Endothelial cell of umbilical vein (primary cell): ENCODE results near the gene SOX9.
"Not testable (repeated sequence)": the region's sequence is repeated elsewhere in the genome, so short reads cannot be mapped to it uniquely, and the experiment has no call there.

Experiments
- EZH2 ChIP-seq: IDR thresholded peaks from 2 replicates; pipeline ENCODE4 v1.6.1; 2012; ENCODE audit warnings: borderline replicate concordance, low read depth, mild to moderate bottlenecking, moderate library complexity, low read length, inconsistent platforms; ENCODE audit not compliant: severe bottlenecking
- POLR2A ChIP-seq: IDR thresholded peaks from 2 replicates; pipeline ENCODE4 v1.6.1; 2012; ENCODE audit warnings: low read depth, mild to moderate bottlenecking, control low read depth, low read length
- TF ChIP-seq, protein P1 (sequence below), 2 donors: IDR thresholded peaks; 1 replicate in 1 of 2; 2 replicates in 1 of 2; pipeline ENCODE4 v1.5.1; 2011; ENCODE audit warnings: low read length in 2 of 2, mild to moderate bottlenecking in 2 of 2, moderate library complexity in 2 of 2, control low read depth in 1 of 2, inconsistent platforms in 1 of 2, low read depth in 1 of 2; ENCODE audit not compliant: insufficient read depth in 1 of 2; ENCODE audit errors: extremely low read depth in 1 of 2

DNA sequence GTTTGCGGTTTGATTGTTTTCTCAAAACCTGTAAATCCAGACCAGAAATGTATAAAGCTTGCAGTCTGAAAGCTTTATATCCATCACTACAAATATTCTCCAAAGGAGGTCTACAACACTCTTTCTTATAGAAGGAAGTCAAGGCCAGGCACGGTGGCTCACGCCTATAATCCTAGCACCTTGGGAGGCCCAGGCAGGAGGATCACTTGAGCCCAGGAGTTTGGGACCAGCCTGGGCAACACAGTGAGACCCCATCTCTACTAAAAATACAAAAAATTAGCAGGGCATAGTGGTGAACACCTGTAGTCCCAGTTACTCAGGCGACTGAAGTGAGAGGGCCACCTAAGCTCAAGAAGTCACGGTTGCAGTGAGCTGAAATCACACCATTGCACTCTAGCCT is 8.9 kb upstream of the SOX9 start:
- TF ChIP-seq, protein P1, sequence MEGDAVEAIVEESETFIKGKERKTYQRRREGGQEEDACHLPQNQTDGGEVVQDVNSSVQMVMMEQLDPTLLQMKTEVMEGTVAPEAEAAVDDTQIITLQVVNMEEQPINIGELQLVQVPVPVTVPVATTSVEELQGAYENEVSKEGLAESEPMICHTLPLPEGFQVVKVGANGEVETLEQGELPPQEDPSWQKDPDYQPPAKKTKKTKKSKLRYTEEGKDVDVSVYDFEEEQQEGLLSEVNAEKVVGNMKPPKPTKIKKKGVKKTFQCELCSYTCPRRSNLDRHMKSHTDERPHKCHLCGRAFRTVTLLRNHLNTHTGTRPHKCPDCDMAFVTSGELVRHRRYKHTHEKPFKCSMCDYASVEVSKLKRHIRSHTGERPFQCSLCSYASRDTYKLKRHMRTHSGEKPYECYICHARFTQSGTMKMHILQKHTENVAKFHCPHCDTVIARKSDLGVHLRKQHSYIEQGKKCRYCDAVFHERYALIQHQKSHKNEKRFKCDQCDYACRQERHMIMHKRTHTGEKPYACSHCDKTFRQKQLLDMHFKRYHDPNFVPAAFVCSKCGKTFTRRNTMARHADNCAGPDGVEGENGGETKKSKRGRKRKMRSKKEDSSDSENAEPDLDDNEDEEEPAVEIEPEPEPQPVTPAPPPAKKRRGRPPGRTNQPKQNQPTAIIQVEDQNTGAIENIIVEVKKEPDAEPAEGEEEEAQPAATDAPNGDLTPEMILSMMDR (IDR thresholded peaks at IDR 0.05; ENCODE audit: extremely low read depth in 1 of 2, insufficient read depth in 1 of 2, low read depth in 1 of 2, low read length in 2 of 2) = not testable (repeated sequence)
- TF ChIP-seq POLR2A, EZH2: not testable (repeated sequence)
